MM.1S (cell line): ENCODE data around the gene TIMM8B.
A peak's percentile ranks its signal among the peaks of the same experiment; 100 is the strongest.

Experiments used
- DNase-seq: peaks from one replicate; pipeline ENCODE4 v3.0.0-alpha.2; 2015
- H2AFZ ChIP-seq: fragments of 300-600 bp; sonication (generic); 2 replicates; pipeline ENCODE4 v1.6.0; 2016; ENCODE audit warnings: antibody characterized with exemption, low read length
- H3F3A ChIP-seq: fragments of 300-600 bp; sonication (generic); 2 replicates; pipeline ENCODE4 v1.6.1; 2016; ENCODE audit warnings: mild to moderate bottlenecking, antibody characterized with exemption, low read length, moderate library complexity, mixed read lengths; ENCODE audit not compliant: insufficient read depth
- H3K27ac ChIP-seq: fragments of 300-600 bp; sonication (generic); 2 replicates; pipeline ENCODE4 v1.5.1; 2016; ENCODE audit warnings: mild to moderate bottlenecking, low read length
- H3K27me3 ChIP-seq: fragments of 300-600 bp; sonication (generic); replicated peaks from 2 replicates; pipeline ENCODE4 v1.6.0; 2016; ENCODE audit warnings: low read length; ENCODE audit not compliant: insufficient read depth
- H3K36me3 ChIP-seq: fragments of 300-600 bp; sonication (generic); replicated peaks from 2 replicates; pipeline ENCODE4 v1.6.1; 2016; ENCODE audit warnings: mild to moderate bottlenecking, low read length, mixed read lengths; ENCODE audit not compliant: insufficient read depth
- H3K4me1 ChIP-seq: fragments of 300-600 bp; sonication (generic); 2 replicates; pipeline ENCODE4 v1.6.1; 2016; ENCODE audit warnings: low read length, mixed read lengths
- H3K4me2 ChIP-seq: fragments of 300-600 bp; sonication (generic); 2 replicates; pipeline ENCODE4 v1.6.0; 2016; ENCODE audit warnings: low read depth, low read length
- H3K4me3 ChIP-seq: fragments of 300-600 bp; sonication (generic); 2 replicates; pipeline ENCODE4 v1.5.1; 2016; ENCODE audit warnings: low read length, mixed read lengths
- H3K79me2 ChIP-seq: fragments of 300-600 bp; sonication (generic); 2 replicates; pipeline ENCODE4 v1.6.1; 2016; ENCODE audit warnings: mixed run types, low read length, mixed read lengths
- H3K9ac ChIP-seq: fragments of 300-600 bp; sonication (generic); 2 replicates; pipeline ENCODE4 v1.6.1; 2016; ENCODE audit warnings: low read length, mixed read lengths
- H3K9me2 ChIP-seq: fragments of 300-600 bp; sonication (generic); replicated peaks from 2 replicates; pipeline ENCODE4 v1.6.1; 2016; ENCODE audit warnings: mild to moderate bottlenecking, low read length, mixed read lengths; ENCODE audit not compliant: insufficient read depth
- H3K9me3 ChIP-seq: fragments of 300-600 bp; sonication (generic); replicated peaks from 2 replicates; pipeline ENCODE4 v1.6.1; 2016; ENCODE audit warnings: mild to moderate bottlenecking, low read length, mixed read lengths; ENCODE audit not compliant: insufficient read depth
- H4K20me1 ChIP-seq: fragments of 300-600 bp; sonication (generic); 2 replicates; pipeline ENCODE4 v1.6.1; 2016; ENCODE audit warnings: mild to moderate bottlenecking, low read length, moderate library complexity, mixed read lengths; ENCODE audit not compliant: insufficient read depth
- EZH2 ChIP-seq: fragments of 300-600 bp; sonication (generic); optimal IDR thresholded peaks from 2 replicates; pipeline ENCODE3; 2017; ENCODE audit warnings: low read depth, mild to moderate bottlenecking, antibody characterized with exemption, low read length, mixed read lengths
- EZH2phosphoT487 ChIP-seq: fragments of 300-600 bp; sonication (generic); IDR thresholded peaks from 2 replicates; pipeline ENCODE4 v1.6.1; 2018; ENCODE audit warnings: antibody characterized with exemption, low read length
- TF ChIP-seq, protein P1 (sequence below): fragments of 300-600 bp; sonication (generic); IDR thresholded peaks from 2 replicates; pipeline ENCODE4 v1.5.1; 2016; ENCODE audit warnings: antibody characterized with exemption, low read length, mixed read lengths

Gene TIMM8B

DNA sequence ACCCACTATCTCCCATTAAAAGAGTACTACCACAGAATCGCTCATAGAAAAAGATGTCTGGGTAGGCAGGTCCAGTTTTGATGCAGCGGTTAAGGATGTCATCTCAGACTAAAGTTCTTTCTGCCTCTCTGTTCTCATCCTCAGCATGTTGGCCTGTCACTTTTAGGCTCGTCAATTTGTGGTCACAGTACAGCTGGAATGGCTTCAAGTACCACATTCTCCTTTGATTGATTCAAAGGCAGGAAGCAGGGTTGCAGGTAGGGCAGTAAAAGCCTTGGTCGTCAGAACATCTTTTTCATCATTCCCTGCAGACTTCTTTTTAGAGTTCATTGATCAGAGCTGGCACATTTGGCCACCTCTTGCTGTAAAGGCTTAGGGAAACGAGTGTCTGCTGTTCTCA lies 28.8 kb upstream of the TIMM8B start:
- no peak overlapping the region for H3K27ac ChIP-seq
- no peaks in the 10 kb centered on the region for H3K36me3 ChIP-seq
- no peaks in the 10 kb centered on the region for H3K9me3 ChIP-seq
- H2AFZ ChIP-seq: no peak overlapping the region
- H3K9ac ChIP-seq: no peak overlapping the region
- no peaks in the 10 kb centered on the region for H3K79me2 ChIP-seq
- H3F3A ChIP-seq: no peaks in the 10 kb centered on the region
- H4K20me1 ChIP-seq: no peaks in the 10 kb centered on the region
- no peaks in the 10 kb centered on the region for H3K27me3 ChIP-seq
- TF ChIP-seq EZH2phosphoT487: no peak
- no peak for TF ChIP-seq EZH2
- TF ChIP-seq, protein P1, sequence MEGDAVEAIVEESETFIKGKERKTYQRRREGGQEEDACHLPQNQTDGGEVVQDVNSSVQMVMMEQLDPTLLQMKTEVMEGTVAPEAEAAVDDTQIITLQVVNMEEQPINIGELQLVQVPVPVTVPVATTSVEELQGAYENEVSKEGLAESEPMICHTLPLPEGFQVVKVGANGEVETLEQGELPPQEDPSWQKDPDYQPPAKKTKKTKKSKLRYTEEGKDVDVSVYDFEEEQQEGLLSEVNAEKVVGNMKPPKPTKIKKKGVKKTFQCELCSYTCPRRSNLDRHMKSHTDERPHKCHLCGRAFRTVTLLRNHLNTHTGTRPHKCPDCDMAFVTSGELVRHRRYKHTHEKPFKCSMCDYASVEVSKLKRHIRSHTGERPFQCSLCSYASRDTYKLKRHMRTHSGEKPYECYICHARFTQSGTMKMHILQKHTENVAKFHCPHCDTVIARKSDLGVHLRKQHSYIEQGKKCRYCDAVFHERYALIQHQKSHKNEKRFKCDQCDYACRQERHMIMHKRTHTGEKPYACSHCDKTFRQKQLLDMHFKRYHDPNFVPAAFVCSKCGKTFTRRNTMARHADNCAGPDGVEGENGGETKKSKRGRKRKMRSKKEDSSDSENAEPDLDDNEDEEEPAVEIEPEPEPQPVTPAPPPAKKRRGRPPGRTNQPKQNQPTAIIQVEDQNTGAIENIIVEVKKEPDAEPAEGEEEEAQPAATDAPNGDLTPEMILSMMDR: no peak
- DNase-seq: no peak
- no peak overlapping the region for H3K4me2 ChIP-seq
- H3K9me2 ChIP-seq: no peaks in the 10 kb centered on the region
- peaks cover 9% of the 10 kb centered on the region for H3K4me1 ChIP-seq
- H3K4me3 ChIP-seq: no peak overlapping the region

DNA sequence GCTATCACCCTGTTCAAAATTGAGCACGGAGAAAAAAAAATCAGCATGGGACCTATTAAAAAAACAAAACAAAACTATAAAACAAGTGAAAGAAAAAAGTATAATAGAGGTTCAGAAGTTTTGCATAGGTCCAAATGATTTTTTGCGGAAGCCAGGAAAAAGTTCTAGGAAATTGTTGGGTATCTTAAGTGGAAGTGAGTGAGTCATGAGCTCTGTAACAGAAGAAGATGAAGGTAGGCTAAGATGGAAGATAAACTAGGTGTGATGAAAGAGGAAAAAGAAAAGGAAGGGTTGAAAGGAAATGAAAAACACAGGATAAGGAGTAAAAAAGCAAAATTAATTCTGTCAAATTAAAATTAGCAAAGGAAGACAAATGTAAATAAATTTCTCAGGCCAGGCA lies 27.9 kb upstream of the TIMM8B start:
- H3K4me1 ChIP-seq: peaks cover 9% of the 10 kb centered on the region
- H3K9me2 ChIP-seq: no peaks in the 10 kb centered on the region
- no peaks in the 10 kb centered on the region for H3K79me2 ChIP-seq
- no peaks in the 10 kb centered on the region for H3K36me3 ChIP-seq
- H3K9ac ChIP-seq: no peak overlapping the region
- no peak overlapping the region for H3K4me3 ChIP-seq
- no peak overlapping the region for H2AFZ ChIP-seq
- H3K9me3 ChIP-seq: no peaks in the 10 kb centered on the region
- H3F3A ChIP-seq: no peaks in the 10 kb centered on the region
- no peak for DNase-seq
- no peaks in the 10 kb centered on the region for H4K20me1 ChIP-seq
- H3K27me3 ChIP-seq: no peaks in the 10 kb centered on the region
- H3K4me2 ChIP-seq: no peak overlapping the region
- TF ChIP-seq EZH2phosphoT487: no peak
- TF ChIP-seq, protein P1: no peak
- no peak for TF ChIP-seq EZH2
- H3K27ac ChIP-seq: no peak overlapping the region

DNA sequence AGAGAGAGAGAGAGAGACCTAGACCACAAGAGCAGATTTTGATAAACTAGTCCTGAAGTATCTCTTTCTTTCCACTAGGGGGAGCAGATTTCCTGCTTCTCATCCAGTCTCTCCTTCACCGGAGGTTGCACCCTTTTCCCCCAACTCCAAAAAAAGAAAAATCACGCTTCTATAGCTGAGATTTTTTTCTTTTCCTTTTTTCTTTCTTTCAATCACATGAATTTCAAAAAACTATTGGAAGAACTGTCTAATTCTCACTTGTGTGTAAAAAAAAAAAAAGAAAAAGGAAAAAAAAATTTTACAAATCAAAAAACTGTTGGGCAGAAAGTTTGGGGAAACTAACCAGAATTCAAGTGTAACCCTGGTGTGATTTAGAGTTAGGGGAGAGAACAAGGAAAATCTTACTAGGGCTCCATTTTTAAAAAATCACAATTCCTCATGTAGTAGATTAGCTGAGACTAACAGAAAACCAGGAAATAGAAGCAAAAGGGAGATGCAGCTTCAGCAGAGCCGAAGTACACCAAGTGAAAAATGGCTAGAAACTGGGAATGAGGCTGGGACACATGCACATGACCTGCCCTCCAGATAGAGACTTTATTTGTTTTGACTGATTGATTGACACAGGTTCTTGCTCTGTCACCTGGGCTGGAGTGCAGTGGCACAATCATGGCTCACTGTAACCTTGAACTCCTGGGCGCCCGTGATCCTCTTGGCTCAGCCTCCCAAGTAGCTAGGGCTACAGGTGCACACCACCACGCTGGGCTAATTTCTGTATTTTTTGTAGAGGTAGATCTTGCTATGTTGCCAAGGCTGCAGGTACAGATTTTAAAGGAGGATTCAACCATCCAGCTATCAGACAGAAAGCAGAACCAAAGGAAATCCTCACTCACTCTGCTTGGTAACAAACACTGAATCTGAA lies 27.2 kb upstream of the TIMM8B start:
- Histone ChIP-seq H3K27ac (no peak overlapping the region), H3K36me3 (no peaks in the 10 kb centered on the region), H3K4me2 (peak overlapping the region; percentile 4; the same call in 1 of the 2 replicates), H3K4me1 (peaks cover 9% of the 10 kb centered on the region), H3K9me2 (no peaks in the 10 kb centered on the region), H4K20me1 (no peaks in the 10 kb centered on the region), H2AFZ (0 out of 2 replicates have a peak overlapping the region, but pooled peaks have one; percentile 17), H3K27me3 (no peaks in the 10 kb centered on the region), H3F3A (no peaks in the 10 kb centered on the region), H3K9me3 (no peaks in the 10 kb centered on the region), H3K4me3 (no peak overlapping the region), H3K9ac (no peak overlapping the region), H3K79me2 (no peaks in the 10 kb centered on the region)
- TF ChIP-seq, protein P1: peak; percentile 52
- TF ChIP-seq EZH2: no peak
- DNase-seq: peak; percentile 47
